CD4-positive, alpha-beta T cell (primary cell): ENCODE measurements around the gene TMEM19. TPM values are rescaled to one million over a fixed set of nuclear protein-coding genes. Genes with fewer than 3 reads are reported as not detected.
A peak's percentile ranks its signal among the peaks of the same experiment; 100 is the strongest.

Experiments used
- ATAC-seq: fragments of 200-7000 bp; cut with Tn5 transposase; one replicate; pipeline ENCODE4 v1.10.0; 2022; ENCODE audit warnings: mild to moderate bottlenecking; ENCODE audit not compliant: poor library complexity
- CTCF ChIA-PET: fragments of 350-600 bp; sonication (Branson Sonifier 250); formaldehyde crosslinking; loops from one replicate; lab custom pipeline; 2021; ENCODE audit warnings: antibody characterized with exemption, inconsistent platforms; lab: Charles Lee
- POLR2A ChIA-PET: fragments of 350-600 bp; sonication (Branson Sonifier 250); formaldehyde crosslinking; loops from one replicate; lab custom pipeline; 2021; ENCODE audit warnings: antibody characterized with exemption, inconsistent platforms; lab: Charles Lee
- DNase-seq, 14 experiments: peaks; one replicate each; pipeline ENCODE4 v3.0.0-alpha.2; 2013 to 2020; ENCODE audit warnings: mixed read lengths in 2 of 14
- H3K27ac ChIP-seq, 2 donors: one replicate each; pipeline versions ENCODE4 v1.5.1 to v1.7.0; 2013; ENCODE audit warnings: low read length in 2 of 2, low read depth in 1 of 2, mild to moderate bottlenecking in 1 of 2
- H3K27me3 ChIP-seq, 2 experiments: 1 replicate in 1 of 2; 2 replicates in 1 of 2; pipeline versions ENCODE4 v1.6.1 to v1.7.0; 2013; ENCODE audit warnings: low read length in 2 of 2, control low read depth in 1 of 2, mild to moderate bottlenecking in 1 of 2, moderate library complexity in 1 of 2; ENCODE audit not compliant: insufficient read depth in 2 of 2, control insufficient read depth in 1 of 2
- H3K36me3 ChIP-seq: one replicate; pipeline ENCODE4 v1.6.1; 2013; ENCODE audit warnings: low read length, control low read depth; ENCODE audit not compliant: insufficient read depth
- H3K4me1 ChIP-seq: one replicate; pipeline ENCODE4 v1.6.1; 2013; ENCODE audit warnings: low read length, control low read depth; ENCODE audit not compliant: insufficient read depth
- H3K4me3 ChIP-seq: one replicate; pipeline ENCODE4 v1.5.1; 2013; ENCODE audit warnings: mild to moderate bottlenecking, low read length, moderate library complexity
- H3K9me3 ChIP-seq, 2 experiments: 1 replicate in 1 of 2; 2 replicates in 1 of 2; pipeline versions ENCODE4 v1.6.1 to v1.7.0; 2013; ENCODE audit warnings: low read length in 2 of 2, mild to moderate bottlenecking in 2 of 2, control low read depth in 1 of 2, moderate library complexity in 1 of 2; ENCODE audit not compliant: control insufficient read depth in 1 of 2, insufficient read depth in 1 of 2
- H3K27ac Mint-ChIP-seq: one replicate; pipeline ENCODE4 v1.8.0; 2020; ENCODE audit warnings: mixed read lengths
- H3K27me3 Mint-ChIP-seq: one replicate; pipeline ENCODE4 v1.8.0; 2021; ENCODE audit warnings: mixed read lengths
- H3K36me3 Mint-ChIP-seq: one replicate; pipeline ENCODE4 v1.8.0; 2021; ENCODE audit warnings: low read depth, mixed read lengths
- H3K4me1 Mint-ChIP-seq: one replicate; pipeline ENCODE4 v1.8.0; 2021; ENCODE audit warnings: low read depth, mixed read lengths
- H3K4me3 Mint-ChIP-seq: one replicate; pipeline ENCODE4 v1.8.0; 2020; ENCODE audit warnings: mild to moderate bottlenecking, mixed read lengths
- H3K9me3 Mint-ChIP-seq: one replicate; pipeline ENCODE4 v1.8.0; 2020; ENCODE audit warnings: mixed read lengths
- intact Hi-C, 2 experiments: fragments of 100-400 bp; cut with DNase I in 1 of 2; cut with micrococcal nuclease in 1 of 2; formaldehyde crosslinking; loops; one replicate each; pipeline versions ENCODE4 v1.15.1 to v1.9.0; 2023 to 2025; cut with DNase I, micrococcal nuclease
- total RNA-seq, 174 experiments: library from RNA in 2 of 174; stranded (reverse) in 2 of 174; gene quantifications; one replicate each; pipeline ENCODE4 v1.2.3 and lab custom pipeline; 2021 to 2026
- TF ChIP-seq, protein P1 (sequence below): fragments of 200-600 bp; IDR thresholded peaks from one replicate; pipeline ENCODE4 v1.8.0; 2022; ENCODE audit warnings: antibody characterized with exemption, mild to moderate bottlenecking

Gene TMEM19
- total RNA-seq, 2 experiments from 2014 or later = 8.9 to 11.6 TPM

DNA sequence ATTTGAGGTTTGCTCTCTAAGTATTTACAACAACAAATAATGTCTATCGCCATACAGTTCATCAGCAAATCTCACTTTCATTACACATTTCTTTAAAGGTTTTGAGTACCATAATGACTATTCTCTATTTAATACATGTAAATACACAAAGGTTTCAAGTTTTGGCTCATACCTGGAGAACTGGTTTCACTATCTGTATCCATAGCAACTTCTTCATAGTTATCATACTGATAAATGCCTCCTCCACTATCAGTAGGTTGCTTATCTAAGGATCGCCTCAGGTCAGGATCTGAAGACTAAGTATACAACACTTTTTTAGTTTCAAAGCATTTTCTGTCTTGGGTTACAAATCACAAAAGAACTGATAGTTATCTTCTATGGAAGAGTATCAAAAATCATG lies 43.6 kb upstream of the TMEM19 start:
- peaks cover 93% of the 10 kb centered on the region for H3K36me3 Mint-ChIP-seq
- no peaks in the 10 kb centered on the region for H3K27me3 Mint-ChIP-seq
- no peak for ATAC-seq
- H3K27ac Mint-ChIP-seq = peak overlapping the region; percentile 55
- DNase-seq = no peak
- no peaks in the 10 kb centered on the region for H3K9me3 ChIP-seq
- H3K4me1 ChIP-seq = peaks cover 3% of the 10 kb centered on the region
- ChIA-PET CTCF (no interaction called here), POLR2A (interaction anchor here (1.2 kb wide), 1 partner anchor 44 kb away, joined by 5 read pairs; the partner anchor contains the start of gene TMEM19)
- no peaks in the 10 kb centered on the region for H3K27me3 ChIP-seq
- H3K4me3 ChIP-seq = no peak overlapping the region
- H3K4me1 Mint-ChIP-seq = peaks cover 53% of the 10 kb centered on the region
- TF ChIP-seq, protein P1, sequence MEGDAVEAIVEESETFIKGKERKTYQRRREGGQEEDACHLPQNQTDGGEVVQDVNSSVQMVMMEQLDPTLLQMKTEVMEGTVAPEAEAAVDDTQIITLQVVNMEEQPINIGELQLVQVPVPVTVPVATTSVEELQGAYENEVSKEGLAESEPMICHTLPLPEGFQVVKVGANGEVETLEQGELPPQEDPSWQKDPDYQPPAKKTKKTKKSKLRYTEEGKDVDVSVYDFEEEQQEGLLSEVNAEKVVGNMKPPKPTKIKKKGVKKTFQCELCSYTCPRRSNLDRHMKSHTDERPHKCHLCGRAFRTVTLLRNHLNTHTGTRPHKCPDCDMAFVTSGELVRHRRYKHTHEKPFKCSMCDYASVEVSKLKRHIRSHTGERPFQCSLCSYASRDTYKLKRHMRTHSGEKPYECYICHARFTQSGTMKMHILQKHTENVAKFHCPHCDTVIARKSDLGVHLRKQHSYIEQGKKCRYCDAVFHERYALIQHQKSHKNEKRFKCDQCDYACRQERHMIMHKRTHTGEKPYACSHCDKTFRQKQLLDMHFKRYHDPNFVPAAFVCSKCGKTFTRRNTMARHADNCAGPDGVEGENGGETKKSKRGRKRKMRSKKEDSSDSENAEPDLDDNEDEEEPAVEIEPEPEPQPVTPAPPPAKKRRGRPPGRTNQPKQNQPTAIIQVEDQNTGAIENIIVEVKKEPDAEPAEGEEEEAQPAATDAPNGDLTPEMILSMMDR = no peak
- H3K36me3 ChIP-seq = peaks cover 86% of the 10 kb centered on the region
- no peak overlapping the region for H3K27ac ChIP-seq
- no peak overlapping the region for H3K4me3 Mint-ChIP-seq
- H3K9me3 Mint-ChIP-seq = no peaks in the 10 kb centered on the region
- intact Hi-C loops = loop anchor here in 1 of 2 experiments (2.0 kb wide), 1 partner anchor 21 kb away; the partner anchor contains the start of gene ZFC3H1

DNA sequence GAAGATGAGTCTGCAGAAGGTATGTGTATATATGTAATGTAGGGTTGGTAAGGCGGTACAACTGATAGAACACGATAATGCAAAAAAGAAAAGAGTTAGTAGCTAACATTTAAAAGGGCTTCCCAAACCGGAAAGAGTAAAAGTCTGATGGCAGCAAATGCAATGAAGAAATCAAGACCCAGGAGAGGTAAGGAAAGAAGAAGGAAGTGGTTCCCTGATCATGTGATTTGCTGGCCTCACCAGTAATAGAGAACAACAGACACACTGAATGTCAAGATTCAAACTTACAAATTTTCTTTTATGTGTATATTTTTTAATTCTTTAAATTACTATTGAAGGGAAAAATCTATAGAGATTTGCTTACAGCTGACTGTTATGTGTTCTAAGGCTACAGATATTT lies 40.6 kb upstream of the TMEM19 start:
- H3K36me3 Mint-ChIP-seq = peaks cover 87% of the 10 kb centered on the region
- no peak for ATAC-seq
- intact Hi-C loops = no loop called here

DNA sequence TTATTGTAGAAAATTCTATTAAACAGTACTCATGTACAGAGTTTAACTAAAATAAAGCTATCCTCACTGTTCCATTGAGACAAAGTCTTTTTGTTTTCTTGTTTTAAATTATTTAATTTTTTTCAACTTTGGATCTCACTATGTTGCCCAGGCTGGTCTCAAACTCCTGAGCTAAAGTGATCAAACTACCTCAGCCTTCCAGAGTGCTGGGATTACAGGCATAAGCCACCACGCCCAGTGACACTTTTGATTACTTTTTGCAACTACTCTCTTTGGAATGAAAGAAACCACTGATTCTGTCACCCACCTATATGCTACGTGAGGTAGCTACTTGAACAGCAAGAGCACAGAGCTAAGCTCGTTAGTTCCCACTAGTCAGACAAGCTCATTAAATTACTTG lies 39.4 kb upstream of the TMEM19 start:
- peaks cover 3% of the 10 kb centered on the region for H3K4me1 ChIP-seq
- CTCF ChIA-PET = interaction anchor here (1.8 to 2.1 kb wide), 2 partner anchors 10 to 14 kb away, joined by 5 to 11 read pairs; no protein-coding TSS in a partner anchor
- TF ChIP-seq, protein P1 = no peak
- H3K27me3 Mint-ChIP-seq = no peaks in the 10 kb centered on the region
- H3K4me3 ChIP-seq = no peak overlapping the region
- DNase-seq (no peak), ATAC-seq (no peak)
- H3K4me1 Mint-ChIP-seq = peaks cover 50% of the 10 kb centered on the region
- H3K9me3 Mint-ChIP-seq = no peaks in the 10 kb centered on the region
- POLR2A ChIA-PET = interaction anchor here (1.2 to 3.0 kb wide), 5 partner anchors 10 to 108 kb away, joined by 3 to 28 read pairs (median 4); partner anchors contain the start of genes RAB21, THAP2 and ZFC3H1
- no peak overlapping the region for H3K27ac ChIP-seq
- H3K27ac Mint-ChIP-seq = peak overlapping the region; percentile 32
- no peak overlapping the region for H3K4me3 Mint-ChIP-seq
- H3K9me3 ChIP-seq = no peaks in the 10 kb centered on the region
- peaks cover 76% of the 10 kb centered on the region for H3K36me3 Mint-ChIP-seq
- peaks cover 68% of the 10 kb centered on the region for H3K36me3 ChIP-seq
- no peaks in the 10 kb centered on the region for H3K27me3 ChIP-seq
- intact Hi-C loops = no loop called here

More for the DNA sequence above, 40.6 kb upstream of the TMEM19 start:
- Histone ChIP-seq H3K4me1 (peaks cover 3% of the 10 kb centered on the region), H3K36me3 (peaks cover 77% of the 10 kb centered on the region), H3K9me3 (no peaks in the 10 kb centered on the region), H3K27ac (no peak overlapping the region), H3K27me3 (no peaks in the 10 kb centered on the region), H3K4me3 (no peak overlapping the region)
- Mint-ChIP-seq H3K27ac (peak overlapping the region; percentile 5), H3K4me3 (no peak overlapping the region), H3K27me3 (no peaks in the 10 kb centered on the region), H3K9me3 (no peaks in the 10 kb centered on the region), H3K4me1 (peaks cover 50% of the 10 kb centered on the region)
- TF ChIP-seq, protein P1 = no peak
- DNase-seq = peak in 2 of 14 experiments; percentile 16 to 20
- ChIA-PET POLR2A (interaction anchor here (0.7 to 3.0 kb wide), 4 partner anchors 11 to 102 kb away, joined by 3 to 28 read pairs (median 3); partner anchors contain the start of genes THAP2 and ZFC3H1), CTCF (interaction anchor here (0.8 to 2.1 kb wide), 3 partner anchors 9 to 102 kb away, joined by 3 to 11 read pairs (median 5); no protein-coding TSS in a partner anchor)
